NOMO-1 treated with dmso at 0.1 percent for 144 hours (cell line): ENCODE data around the gene CENPS.

ENCODE experiments used
- DNase-seq: peaks from one replicate; lab custom pipeline; 2025; ENCODE audit not compliant: unreplicated experiment; lab: John Stamatoyannopoulos, UW

CENPS gene

DNA sequence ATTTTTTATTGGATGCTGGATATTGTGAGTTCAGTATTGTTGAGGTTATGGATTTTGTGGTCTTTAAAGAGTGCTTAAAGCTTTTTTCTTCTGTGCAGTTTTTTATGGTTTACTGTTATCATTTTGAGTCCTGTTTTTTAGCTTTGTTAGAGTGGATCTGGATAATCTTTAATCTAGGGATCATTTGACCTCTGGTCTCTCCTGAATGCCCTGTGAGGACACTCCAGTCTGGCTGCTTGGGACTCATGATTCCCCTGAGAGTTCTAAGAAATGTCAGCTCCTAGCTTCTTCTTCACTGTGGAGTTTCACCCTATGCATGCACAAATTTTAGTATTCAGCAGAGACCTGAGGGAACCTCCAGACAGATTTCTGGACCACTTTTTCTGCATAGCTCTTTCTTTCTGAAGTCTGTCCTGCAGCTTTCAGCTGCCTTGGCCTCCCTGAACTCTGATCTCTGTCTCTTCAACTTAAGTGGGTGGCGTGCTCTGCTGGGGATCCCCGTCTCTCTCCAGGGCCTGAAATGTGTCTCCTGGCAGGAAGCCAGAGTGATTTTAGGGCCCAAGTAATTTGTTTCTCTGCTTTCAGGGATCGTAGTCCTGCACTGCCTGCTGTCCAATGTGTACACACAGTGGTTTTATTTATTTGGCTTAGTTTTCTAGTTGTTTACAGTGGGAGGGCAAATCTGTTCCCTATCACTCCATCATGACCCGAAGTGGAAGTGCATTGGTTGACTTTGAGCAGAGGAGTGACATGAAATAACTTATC, 59.2 kb downstream of the CENPS start:
- no peak for DNase-seq

DNA sequence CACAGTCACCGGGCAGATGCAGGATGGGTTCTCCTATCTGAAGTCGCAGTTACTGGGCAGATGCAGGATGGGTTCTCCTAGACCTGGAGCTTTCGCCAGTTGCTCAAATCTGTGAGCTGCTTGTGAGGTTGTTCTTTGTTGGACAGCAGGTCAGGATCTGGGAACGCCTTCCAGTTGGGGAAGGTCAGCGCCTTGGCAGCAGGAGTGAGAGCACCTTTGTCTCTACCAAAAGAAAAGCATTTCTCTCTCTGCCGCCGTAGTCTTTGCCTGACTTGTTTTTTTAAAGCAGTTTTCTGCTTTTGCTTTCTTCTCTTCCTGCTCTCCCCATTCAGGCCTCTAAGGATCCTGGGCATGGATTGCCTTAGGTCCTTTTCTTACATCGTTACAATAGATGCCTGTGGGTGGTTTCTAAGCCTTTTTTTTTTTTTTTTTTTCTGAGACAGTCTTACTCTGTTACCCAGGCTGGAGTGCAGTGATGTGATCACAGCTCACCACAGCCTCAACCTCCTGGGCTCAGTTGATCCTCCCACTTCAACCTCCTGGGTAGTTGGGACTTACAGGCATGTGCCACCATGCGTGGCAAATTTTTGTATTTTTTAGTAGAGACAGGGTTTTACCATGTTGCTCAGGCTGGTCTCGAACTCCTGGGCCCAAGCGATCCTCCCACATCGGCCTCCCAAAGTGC, 60.2 kb downstream of the CENPS start:
- DNase-seq, result no peak
